HG02678 (cell line): ENCODE results near the gene HTT-AS.
A peak's percentile ranks its signal among the peaks of the same experiment; 100 is the strongest.

Experiments
- ATAC-seq: cut with Tn5 transposase; IDR thresholded peaks from one replicate; pipeline ENCODE4 v1.9.1; 2021; ENCODE audit warnings: mild to moderate bottlenecking, moderate library complexity; ENCODE audit not compliant: unreplicated experiment

Gene HTT-AS

DNA sequence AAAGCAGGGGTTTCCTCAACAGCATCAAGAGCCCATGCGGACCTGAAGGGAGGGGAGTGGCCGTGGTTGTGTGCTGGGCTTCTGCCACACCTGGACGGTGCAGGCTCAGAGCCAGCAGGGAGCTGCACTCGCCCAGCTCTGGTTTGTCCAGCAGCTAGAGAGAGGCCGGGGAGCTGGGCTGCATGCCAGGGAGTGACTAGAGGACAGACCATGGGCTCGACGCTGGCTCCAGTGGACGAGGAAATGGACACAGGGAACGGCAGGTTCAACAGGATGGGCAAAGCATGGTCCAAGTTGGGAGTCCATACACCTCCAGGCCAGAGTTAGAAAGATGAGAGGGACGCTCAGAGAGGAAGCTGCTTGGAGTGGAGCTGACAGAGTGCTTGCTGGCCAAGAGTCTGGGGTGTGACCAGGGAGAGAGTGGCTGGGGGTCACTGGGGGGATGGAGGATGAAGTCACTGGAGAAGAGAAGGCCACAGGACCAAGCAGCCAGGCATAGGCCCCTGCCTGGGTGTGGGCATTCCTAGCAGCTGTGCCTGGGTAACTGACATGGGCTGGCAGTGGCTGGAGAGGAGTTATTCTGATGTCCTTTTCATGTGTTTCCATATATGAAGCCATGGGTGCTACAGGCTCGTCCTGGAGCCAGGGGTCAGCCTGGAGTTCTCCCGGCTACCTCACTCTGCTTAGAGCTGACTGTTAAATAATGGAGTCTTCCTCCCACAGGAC, 42.8 kb downstream of the HTT-AS start:
- ATAC-seq, result no peak

GRCh38 chr4:3030566-3031356, 43.6 kb downstream of the HTT-AS start:
- ATAC-seq, result no peak

GRCh38 chr4:3029464-3029863, 44.9 kb downstream of the HTT-AS start:
- no peak for ATAC-seq

DNA sequence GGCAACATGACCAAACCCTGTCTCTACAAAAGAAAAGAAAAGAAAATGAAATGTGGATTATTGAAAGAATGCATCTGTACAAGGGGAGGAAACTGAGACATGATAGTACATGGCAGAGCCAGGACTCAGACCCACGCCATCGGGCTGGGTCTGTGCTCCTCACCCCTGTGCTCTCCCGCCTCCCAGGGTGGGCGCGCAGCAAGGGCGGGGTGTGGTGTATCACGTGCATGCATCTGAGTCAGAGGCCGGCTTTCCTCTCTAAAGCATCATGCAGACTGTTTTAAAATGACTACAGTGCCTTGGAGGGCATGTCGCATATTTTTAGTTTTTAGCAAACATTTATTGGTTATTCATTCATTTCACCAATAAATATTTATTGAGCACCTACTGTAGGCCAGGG, 47.8 kb downstream of the HTT-AS start:
- no peak for ATAC-seq

GRCh38 chr4:3025881-3026280, 48.5 kb downstream of the HTT-AS start:
- no peak for ATAC-seq

DNA sequence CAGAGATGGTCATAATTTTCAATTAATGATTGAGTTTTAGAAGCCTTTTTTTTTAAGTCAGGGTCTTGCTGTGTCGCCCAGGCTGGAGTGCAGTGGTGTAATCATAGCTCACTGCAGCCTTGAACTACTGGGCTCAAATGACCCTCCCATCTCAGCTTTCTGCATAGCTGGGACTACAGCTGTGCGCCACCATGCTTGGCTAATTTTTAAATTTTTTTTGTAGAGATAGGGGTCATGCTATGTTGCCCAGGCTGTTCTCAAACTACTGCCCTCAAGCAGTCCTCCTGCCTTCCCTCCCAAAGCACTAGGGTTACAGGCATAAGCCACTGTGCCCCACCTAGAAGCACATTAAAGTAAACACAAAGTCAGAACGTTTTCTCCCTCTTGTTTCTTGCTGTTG, 51.7 kb downstream of the HTT-AS start:
- ATAC-seq, result no peak

GRCh38 chr4:3022112-3022511, 52.2 kb downstream of the HTT-AS start:
- no peak for ATAC-seq

DNA sequence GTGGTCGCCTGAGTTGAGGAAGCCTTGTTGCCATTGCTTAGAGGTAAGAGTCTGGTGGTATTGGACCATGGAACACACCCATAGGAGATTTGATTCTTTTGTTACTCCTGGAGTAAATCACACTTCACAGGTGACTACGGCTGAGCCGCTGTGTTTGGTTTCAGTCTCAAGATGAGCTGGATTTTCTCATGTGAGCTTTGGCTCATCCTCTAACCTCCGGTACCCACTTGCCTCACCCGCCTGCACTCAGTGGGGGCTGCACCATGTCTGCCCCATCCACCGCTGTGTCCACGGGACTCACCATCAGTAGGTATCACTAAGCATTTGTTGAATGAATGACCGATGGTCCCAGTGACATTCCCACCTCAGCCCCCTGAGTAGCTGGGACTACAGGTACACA, 52.7 kb downstream of the HTT-AS start:
- ATAC-seq, result no peak

DNA sequence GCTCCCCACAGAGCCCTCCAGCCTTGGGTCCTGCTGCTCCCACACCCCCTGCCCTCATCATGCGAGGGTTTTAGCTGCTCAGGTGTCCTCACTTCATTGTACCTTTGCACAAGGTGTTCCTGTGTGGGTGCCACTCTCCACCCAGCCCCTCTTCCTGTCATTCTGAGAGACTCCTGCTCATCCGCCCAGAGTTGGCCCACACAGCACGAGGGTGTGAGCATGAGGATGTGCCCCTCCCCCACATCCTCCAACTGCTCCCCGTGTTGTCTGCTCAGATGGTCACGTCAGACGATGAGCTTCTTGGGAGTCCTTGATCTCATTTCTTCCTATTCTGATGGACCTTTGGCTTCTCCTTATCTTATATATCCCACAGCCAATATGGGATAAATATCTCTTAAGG, 53.2 kb downstream of the HTT-AS start:
- no peak for ATAC-seq

DNA sequence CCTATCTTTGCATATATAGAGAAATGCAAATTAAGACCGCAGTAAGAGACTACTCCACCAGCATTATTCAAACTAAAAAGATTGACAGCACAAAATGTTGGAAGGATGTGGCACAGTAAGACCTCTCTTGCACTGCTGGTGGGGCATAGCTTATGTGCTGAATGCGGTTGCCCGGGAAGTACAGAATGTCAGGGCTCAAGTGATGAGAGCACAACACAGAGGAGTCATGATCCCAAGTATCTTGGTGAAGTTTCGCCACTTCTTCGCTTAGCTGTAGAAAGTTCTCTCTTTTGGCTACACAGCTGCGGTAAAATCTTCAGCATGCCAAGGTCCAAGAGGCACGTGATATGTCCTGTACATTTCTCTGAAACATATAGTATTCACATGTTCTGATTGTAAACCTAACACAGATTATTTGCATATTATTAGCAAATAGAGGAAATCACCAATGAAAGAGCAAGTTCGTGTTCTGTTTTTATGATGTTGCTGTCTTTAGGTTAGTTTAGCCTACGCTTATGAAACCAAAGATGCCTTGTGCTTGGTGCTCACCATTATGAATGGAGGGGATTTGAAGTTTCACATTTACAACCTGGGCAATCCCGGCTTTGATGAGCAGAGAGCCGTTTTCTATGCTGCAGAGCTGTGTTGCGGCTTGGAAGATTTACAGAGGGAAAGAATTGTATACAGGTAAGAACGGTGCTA, 55.0 kb downstream of the HTT-AS start:
- ATAC-seq, result no peak

- no peak for ATAC-seq
Measured at GRCh38 chr4:3017504-3017903, 56.8 kb downstream of the HTT-AS start.

- no peak for ATAC-seq
Measured at GRCh38 chr4:3016961-3017360, 57.4 kb downstream of the HTT-AS start.

GRCh38 chr4:3013839-3014350, 60.4 kb downstream of the HTT-AS start:
- ATAC-seq, result peak; percentile 64
